NCI-H345 treated with DMSO at 0.1 percent for 48 hours (cell line): Measurements from ENCODE around the gene FAM227A.

Experiments
- DNase-seq: peaks from one replicate; lab custom pipeline; 2025; ENCODE audit not compliant: unreplicated experiment; lab: John Stamatoyannopoulos, UW

FAM227A gene

DNA sequence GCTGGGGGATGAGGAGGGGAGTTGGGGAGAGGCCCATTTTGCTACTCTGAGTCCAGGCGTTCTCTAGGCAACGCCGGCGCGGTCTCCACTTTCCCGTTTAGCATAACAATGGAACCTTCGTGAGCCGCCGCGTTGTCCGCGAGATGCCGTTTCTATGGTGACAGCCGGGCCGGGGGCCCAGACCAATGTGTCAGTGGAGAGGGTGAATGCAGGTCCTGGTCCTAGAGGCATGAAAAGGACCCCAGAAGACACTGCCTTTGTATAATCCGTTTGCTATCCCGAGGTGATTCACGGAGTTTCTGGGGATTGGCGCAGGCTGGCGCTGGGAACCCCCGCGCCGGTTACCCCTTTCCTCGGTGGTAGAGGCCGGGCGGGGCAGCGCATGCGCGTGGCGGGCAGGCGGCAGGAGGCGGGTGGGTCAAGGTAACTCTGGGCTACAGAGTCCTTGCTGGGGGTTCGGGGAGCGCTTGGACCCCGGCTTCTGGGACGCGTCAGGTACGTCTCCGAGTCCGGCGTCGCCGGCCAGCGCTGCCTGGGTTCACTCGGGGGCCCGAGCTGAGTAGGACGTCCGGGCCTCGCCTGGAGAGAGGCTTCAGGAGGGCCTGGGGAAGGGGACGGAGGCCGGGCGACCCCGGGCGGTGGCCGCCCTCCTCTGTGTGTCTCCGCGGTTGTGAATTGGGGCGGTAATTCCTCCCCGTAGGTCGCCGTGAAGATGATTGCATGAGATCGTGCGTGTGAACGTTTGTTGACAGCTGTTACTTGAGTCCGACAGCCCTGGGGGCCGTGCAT, at the start of gene FAM227A, which contains the start of gene CBY1:
FAM227A (minus strand) TSS at position 137 of the 789 bp plus-strand sequence. CDS start 6,224 bp downstream, outside the sequence.
CBY1 (plus strand) TSS at position 383 of the 789 bp plus-strand sequence. CDS start 11,417 bp downstream, outside the sequence.
- peak; percentile 73 for DNase-seq

GRCh38 chr22:38705235-38706100, 49.3 kb upstream of the FAM227A start, which contains the start of gene GTPBP1:
TSS of gene GTPBP1 (plus strand) at chr22:38705944. CDS start at chr22:38705956, 12 bp downstream.
- DNase-seq = peak; percentile 99

- no peak for DNase-seq
Observed at GRCh38 chr22:38704654-38705234, 48.6 kb upstream of the FAM227A start.

- peak; percentile 65 for DNase-seq
Observed at GRCh38 chr22:38700789-38701628, 44.8 kb upstream of the FAM227A start, which contains the start of gene JOSD1. TSS of gene JOSD1 (minus strand) at chr22:38700943. CDS start at chr22:38699987, 956 bp downstream.

DNA sequence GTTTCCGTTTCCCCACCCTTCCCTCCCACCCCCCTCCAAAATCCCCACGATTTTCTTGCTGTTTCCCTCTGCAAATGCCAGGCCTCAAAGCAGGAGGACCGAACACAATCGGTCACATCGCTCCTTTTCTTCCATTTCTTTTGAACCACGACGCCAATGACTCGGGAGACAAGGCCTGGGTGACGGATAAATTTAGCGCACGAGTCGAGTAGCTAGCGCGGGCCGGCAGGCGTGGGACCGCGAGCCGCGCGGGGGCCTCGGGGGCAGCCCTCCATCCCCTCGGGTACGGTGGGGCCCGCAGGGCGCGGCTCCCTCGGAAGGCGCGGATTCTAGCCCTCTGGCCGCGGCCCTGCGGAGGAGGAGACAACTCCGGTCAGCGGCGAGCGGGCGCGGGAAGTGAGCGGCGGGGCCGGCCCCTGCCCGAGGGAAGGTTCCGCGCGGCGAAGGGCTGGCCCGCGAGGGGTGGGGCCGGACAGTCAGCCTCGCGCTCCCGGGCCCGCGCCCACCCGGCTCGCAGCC, 44.1 kb upstream of the FAM227A start:
- DNase-seq = no peak

- no peak for DNase-seq
Observed at GRCh38 chr22:38699784-38700183, 43.6 kb upstream of the FAM227A start.

GRCh38 chr22:38699143-38699542, 43.0 kb upstream of the FAM227A start:
- no peak for DNase-seq

DNA sequence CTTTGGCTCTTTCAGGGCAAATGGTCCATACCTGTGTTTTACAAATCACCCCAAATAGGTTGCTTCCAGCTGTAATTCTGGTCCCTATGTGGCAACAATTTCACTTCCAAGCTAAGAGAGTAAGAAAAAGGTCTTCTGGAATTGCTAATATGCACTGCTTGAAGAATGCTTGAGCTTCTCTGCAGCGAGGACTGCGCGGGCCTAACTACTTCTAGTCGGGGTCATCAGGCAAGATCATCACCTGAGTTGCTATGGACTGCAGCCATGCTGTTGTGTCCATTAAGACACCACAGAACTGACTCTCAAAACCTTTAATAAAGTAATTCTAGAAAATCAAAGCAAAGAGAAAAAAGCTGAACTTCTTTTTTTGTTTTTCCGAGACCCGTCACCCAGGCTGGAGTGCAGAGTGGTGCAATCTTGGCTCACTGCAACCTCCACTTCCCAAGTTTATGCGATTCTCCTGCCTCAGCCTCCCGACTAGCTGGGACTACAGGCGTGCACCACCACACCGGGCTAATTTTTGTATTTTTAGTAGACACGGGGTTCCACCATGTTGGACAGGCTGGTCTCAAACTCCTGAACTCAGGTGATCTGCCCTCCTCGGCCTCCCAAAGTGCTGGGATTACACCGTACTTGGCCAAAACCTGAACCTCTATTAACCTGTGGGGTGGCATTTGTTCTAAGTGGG, 42.4 kb upstream of the FAM227A start:
- no peak for DNase-seq

GRCh38 chr22:38697425-38698089, 41.4 kb upstream of the FAM227A start:
- no peak for DNase-seq

DNA sequence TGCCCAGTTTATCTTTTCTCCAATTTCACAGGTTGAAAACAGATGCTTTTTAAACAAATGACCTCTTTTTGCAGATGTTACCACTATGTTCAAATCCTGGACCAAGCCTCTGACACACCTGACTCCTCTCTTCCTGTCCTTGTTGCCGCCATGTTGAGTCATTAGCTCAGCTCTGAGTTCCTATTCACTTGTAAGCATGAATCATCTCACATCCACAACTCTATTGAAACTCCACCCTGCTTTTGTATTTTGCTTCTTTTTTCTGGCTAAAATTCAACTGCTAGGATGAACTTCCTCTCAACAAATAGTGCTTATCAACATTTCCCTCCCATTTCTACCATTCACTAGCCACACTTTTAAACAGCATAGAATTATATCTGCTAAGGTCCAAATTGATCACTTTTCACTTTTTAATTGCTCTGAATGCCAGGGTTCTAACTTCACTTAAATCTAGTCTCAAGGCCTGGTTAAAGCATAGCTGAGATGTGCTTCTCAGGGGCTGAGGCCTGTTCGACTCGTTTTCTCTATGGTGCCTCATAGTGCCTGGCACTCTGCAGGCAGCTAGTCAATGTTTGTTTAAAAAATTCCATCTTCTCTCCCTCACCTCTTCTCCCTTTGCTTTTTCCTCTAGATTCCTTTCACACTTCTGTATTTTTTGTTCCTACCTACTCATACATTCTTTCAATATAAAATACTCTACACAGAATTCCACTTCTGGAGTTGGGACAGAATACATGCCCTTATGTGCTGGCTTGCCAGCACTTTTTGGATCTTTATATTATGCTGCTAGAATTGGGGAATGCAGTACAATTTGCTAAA, 40.6 kb upstream of the FAM227A start:
- no peak for DNase-seq

DNA sequence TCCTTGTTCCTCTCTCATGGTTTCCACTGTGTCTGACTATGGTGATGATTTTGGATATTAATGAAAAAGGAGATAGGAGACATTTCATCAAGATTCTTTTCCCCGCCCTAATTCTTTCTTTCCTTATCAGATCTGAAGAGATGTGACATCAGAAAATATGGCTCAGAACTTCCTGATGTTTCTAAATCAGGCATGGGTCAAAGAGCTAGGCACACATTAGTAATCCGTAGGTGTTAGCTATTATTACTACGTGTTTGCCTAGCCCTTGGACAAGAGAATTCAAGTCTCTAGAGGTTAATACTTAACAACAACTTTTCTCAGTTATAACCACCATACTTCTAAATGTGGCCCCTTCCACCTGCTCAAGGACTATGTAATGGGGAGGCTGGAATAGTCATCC, 38.7 kb upstream of the FAM227A start:
- DNase-seq = no peak

DNA sequence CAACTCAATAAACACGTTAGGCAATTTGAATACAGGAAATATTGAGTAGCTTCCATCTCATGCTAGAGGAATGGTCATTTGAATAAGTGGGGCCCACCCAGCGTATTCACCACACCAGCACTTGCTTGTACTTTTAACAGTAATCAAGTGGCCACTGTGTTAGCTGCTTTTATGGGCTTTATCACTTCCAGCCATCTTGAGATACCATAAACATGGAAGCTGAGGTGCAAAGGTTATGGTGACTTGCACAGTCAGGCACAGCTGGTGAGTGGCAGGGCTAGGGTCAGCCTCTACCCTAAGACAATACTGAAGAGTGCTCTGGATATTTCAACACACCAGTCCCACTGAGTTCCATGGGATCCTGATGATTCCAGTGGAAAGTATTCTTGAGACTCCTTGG, 37.9 kb upstream of the FAM227A start:
- no peak for DNase-seq

- DNase-seq = no peak
Observed at GRCh38 chr22:38689651-38690050, 33.5 kb upstream of the FAM227A start.

DNA sequence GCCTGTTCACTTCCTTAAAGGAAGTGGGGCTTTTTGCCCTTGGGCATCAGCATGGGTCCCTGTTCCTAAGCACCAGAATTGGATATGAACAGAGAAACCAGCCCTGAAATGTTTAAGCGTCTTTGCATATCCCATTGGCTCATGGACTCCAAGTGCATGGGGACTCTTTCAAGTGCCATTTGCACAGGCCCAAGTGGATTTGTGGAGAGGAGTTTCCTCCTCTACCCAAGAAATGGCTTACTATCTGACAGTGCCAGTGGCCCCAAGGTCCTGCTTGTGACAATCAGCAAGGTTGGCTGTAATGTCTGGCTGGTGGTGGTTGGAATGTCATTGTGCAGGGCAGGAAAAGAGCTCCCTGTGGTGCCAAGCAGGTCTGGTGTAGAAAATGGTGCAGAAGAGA, 29.6 kb upstream of the FAM227A start:
- DNase-seq = no peak

DNA sequence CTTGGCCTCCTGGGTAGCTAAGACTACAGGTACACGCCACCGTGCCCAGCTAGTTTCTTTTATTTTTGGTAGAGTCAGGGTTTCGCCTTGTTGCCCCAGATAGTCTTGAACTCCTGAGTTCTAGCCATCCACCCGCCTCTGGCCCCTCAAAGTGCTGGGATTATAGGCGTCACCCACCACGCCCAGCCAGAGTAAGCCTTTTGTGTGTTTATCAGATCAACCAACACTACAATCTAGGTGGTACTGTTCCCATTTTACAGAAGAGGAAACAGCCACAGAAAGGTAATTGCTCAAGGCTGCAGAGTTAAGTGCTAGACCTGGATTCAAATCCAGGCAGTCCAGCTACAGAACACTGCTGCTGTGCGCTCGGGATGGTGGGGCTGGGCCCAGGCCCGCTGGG, 28.7 kb upstream of the FAM227A start:
- DNase-seq = no peak

DNA sequence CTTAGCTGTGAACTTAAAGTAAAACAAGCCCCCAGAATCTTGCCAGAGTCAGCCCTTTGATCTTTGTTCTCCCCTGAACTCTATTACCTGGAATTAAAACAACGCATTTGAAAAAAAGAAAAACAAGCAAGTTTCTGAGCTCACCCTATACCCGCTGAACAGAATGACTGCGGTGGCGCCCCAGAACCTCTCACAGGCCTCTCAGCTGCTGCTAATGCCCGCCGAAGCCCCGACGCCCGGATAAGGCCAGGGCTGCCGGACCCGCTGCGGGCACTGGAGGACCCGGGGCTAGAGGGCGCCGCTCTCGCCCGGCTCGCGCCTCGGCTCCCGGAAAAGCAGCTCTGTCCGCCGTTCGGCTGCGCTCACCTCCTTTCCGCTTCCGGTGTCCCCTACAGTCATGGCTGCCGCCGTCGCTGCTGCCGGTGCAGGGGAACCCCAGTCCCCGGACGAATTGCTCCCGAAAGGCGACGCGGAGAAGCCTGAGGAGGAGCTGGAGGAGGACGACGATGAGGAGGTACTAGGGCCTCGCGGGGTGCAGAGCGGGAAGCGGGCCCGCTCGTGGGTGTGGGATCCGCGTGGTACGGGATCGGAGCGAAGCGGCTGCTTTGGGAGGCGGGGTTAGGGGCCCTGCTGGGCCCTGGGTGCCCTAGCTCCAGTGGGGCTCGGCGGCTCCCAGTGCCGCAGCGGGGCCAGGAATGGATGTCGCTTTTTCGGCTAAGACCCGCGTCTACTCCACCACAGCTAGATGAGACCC, 25.6 kb upstream of the FAM227A start, which contains the start of gene TOMM22:
TOMM22 (plus strand) TSS at position 376 of the 754 bp plus-strand sequence; CDS start at position 398, 22 bp downstream.
- DNase-seq = peak; percentile 57

- no peak for DNase-seq
Observed at GRCh38 chr22:38675833-38676232, 19.6 kb upstream of the FAM227A start.
